Gastroesophageal sphincter (tissue), 3 donors: ENCODE results near the gene ABHD12.

Source experiments
- CTCF ChIP-seq, 4 experiments: fragments of 200-600 bp in 2 of 4; fragments of 450-650 bp in 2 of 4; sonication (generic) in 1 of 4; IDR thresholded peaks; one replicate each; pipeline ENCODE4 v1.5.1; 2017 to 2019; ENCODE audit warnings: antibody characterized with exemption in 4 of 4, mild to moderate bottlenecking in 2 of 4, moderate library complexity in 2 of 4
- POLR2A ChIP-seq, 2 donors: fragments of 450-650 bp; IDR thresholded peaks; one replicate each; pipeline ENCODE4 v1.6.1; 2017; ENCODE audit warnings: antibody characterized with exemption in 2 of 2, mild to moderate bottlenecking in 2 of 2, moderate library complexity in 1 of 2
- POLR2AphosphoS5 ChIP-seq: sonication (generic); formaldehyde crosslinking; IDR thresholded peaks from one replicate; pipeline ENCODE4 v1.6.1; 2017; ENCODE audit warnings: antibody characterized with exemption

GRCh38 chr20:25353747-25354705 lies 36.6 kb downstream of the ABHD12 start:
- no peak for TF ChIP-seq CTCF (IDR thresholded peaks at IDR 0.05)
- TF ChIP-seq POLR2AphosphoS5: no peak
- no peak for TF ChIP-seq POLR2A (IDR thresholded peaks at IDR 0.05)
